DMS79 (cell line): ENCODE results near the gene CD82.
A peak's percentile ranks its signal among the peaks of the same experiment; 100 is the strongest.
"Not testable (repeated sequence)": the region's sequence is repeated elsewhere in the genome, so short reads cannot be mapped to it uniquely, and the experiment has no call there.

Source experiments
- DNase-seq: peaks from one replicate; lab custom pipeline; 2025; lab: John Stamatoyannopoulos, UW

Gene CD82

GRCh38 chr11:44631831-44632230 lies 66.4 kb downstream of the CD82 start:
- DNase-seq = no peak

GRCh38 chr11:44632466-44633123 lies 67.1 kb downstream of the CD82 start:
- DNase-seq = no peak

GRCh38 chr11:44633641-44634040 lies 68.2 kb downstream of the CD82 start:
- no peak for DNase-seq

GRCh38 chr11:44634401-44635281 lies 69.2 kb downstream of the CD82 start:
- peak; percentile 72 for DNase-seq

GRCh38 chr11:44637487-44637886 lies 72.0 kb downstream of the CD82 start:
- DNase-seq = no peak

- no peak for DNase-seq
Observed at GRCh38 chr11:44638032-44638431, 72.6 kb downstream of the CD82 start.

- DNase-seq = no peak
Observed at GRCh38 chr11:44643217-44643616, 77.8 kb downstream of the CD82 start.

- no peak for DNase-seq
Observed at GRCh38 chr11:44645827-44646226, 80.4 kb downstream of the CD82 start.

- DNase-seq = not testable (repeated sequence)
Observed at GRCh38 chr11:44647255-44647955, 81.9 kb downstream of the CD82 start.

GRCh38 chr11:44648109-44648508 lies 82.6 kb downstream of the CD82 start:
- DNase-seq = no peak

GRCh38 chr11:44651535-44652155 lies 86.2 kb downstream of the CD82 start:
- DNase-seq = no peak

- DNase-seq = no peak
Observed at GRCh38 chr11:44652901-44653644, 87.6 kb downstream of the CD82 start.

GRCh38 chr11:44654057-44654456 lies 88.6 kb downstream of the CD82 start:
- DNase-seq = no peak

- DNase-seq = no peak
Observed at GRCh38 chr11:44654596-44654995, 89.1 kb downstream of the CD82 start.

- no peak for DNase-seq
Observed at GRCh38 chr11:44657836-44658505, 92.5 kb downstream of the CD82 start.

GRCh38 chr11:44658506-44658850 lies 93.0 kb downstream of the CD82 start:
- DNase-seq = no peak

- no peak for DNase-seq
Observed at GRCh38 chr11:44659641-44660040, 94.2 kb downstream of the CD82 start.

- DNase-seq = not testable (repeated sequence)
Observed at GRCh38 chr11:44660535-44660934, 95.1 kb downstream of the CD82 start.

GRCh38 chr11:44661311-44661717 lies 95.9 kb downstream of the CD82 start:
- DNase-seq = no peak
